ENCODE data around the gene DDIAS. TPM values are rescaled to one million over a fixed set of nuclear protein-coding genes. Genes with fewer than 3 reads are reported as not detected.

Gene DDIAS
- total and polyA plus RNA-seq, 9 of the 15 experiments (the other 6 are each of a cell fraction or from before 2014, with no cell fraction given): 9.4 to 27.2 (median 23.3) TPM

DNA sequence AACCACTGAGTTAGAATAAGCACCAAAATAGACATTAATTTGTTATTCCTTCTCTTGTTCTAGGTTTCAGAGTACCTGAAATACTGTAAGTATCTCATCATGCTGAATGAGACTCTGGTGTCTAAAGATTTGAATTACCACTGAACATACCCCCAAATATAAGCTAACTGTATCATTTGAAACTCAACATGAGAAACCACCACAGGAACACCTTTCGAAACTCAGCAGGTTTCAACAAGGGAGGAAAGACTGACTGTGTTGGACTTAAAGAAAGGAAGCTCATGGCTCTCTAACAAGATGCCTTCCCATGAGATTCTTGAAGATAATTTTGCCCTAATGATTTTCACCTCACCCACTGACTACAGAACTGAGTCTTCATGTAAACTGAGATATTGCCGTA, 38.3 kb upstream of the DDIAS start (continued):
- TF ChIP-seq, protein P1, sequence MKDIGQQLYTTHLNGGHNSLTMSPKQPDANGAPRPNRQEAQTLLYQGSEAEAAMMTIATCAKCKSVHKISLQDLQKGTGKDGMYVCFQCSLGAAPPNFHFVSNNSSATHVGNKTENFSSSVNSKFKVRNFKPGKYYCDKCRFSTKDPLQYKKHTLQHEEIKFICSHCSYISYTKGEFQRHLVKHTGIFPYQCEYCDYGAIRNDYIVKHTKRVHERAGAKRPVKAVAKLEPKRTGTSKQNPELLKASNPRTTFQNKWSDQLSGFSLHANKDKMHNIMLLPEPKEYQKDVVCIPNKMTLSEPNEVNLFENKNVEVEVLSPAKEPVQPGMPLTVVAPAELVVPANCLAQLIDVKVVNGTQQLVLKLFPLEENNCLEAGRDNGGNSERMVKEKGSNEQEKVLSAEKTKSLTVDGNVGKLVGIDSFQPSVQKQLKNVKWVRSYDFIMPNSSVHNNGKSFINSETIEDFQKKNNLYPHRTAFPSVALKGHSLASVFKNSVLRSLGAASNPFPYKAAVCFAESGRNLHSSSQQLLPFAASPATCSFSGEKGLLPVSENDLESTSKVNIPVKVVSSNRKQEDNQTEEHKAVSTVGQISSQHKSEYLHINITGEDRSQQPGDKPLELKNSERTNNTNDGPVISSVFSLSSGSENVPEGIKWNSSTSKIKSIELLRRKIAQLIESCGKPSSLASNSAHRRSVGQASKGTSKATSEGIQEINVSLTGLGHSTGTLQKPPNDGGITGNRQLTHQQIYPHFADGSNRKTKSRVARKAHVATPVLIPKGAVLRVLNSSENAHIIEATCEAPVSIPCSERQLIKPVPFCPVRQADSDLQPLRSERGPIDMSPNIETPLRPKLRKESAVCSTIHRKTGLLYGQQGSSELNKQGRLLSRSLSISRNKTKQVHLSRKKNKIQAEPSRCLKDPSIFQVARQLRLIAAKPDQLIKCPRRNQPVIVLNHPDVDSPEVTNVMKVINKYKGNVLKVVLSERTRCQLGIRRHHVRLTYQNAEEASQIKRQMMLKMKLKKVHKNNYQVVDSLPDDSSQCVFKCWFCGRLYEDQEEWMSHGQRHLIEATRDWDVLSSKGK (CRISPR knock-in tag; IDR thresholded peaks at IDR 0.05): no peak

DNA sequence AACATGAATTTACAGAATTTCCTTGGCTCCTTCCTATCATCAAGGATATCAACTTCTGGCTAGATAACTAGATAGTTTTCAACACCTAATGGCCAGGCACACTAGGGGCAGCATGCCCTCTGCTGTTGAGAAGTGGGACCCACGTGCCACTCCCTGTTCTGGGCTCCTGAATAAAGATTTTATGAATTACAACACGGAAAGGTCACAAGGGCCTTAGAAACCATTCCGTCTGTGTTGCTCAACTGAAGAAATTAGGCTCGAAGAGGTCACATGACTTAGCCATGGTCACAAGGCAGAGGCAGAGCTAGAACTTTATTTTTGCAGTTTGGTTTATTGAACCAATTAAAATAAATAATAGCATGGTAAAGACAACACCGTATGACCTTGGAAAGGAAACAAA, 37.3 kb upstream of the DDIAS start:
- H3K4me2 ChIP-seq (ENCODE audit: insufficient read depth, low read length): no peak overlapping the region
- peak in 2 of 4 experiments; percentile 43 to 50 for DNase-seq (ENCODE audit: extremely low read depth in 1 of 4, low spot score in 3 of 4)
- H3K79me2 ChIP-seq (ENCODE audit: control insufficient read depth, insufficient read depth, low read length): no peaks in the 10 kb centered on the region
- BruUV-seq (replicated peaks): no TSS peak
- no peak overlapping the region for H3K4me3 ChIP-seq
- H2AFZ ChIP-seq (ENCODE audit: low read depth, low read length): no peak overlapping the region
- no peak overlapping the region for H3K9ac ChIP-seq (ENCODE audit: insufficient read depth in 1 of 2, low read depth in 2 of 2, low read length in 2 of 2)
- H3K9me3 ChIP-seq (replicated peaks; ENCODE audit: control insufficient read depth, insufficient read depth, low read depth, low read length): no peaks in the 10 kb centered on the region
- peaks cover 0 to 2% of the 10 kb centered on the region in 2 experiments; a peak in 2 of 5 replicates for H3K4me1 ChIP-seq (replicated peaks in 1 of 2; ENCODE audit: control insufficient read depth in 2 of 2, insufficient read depth in 2 of 2, low read length in 2 of 2)
- H3K9me1 ChIP-seq (ENCODE audit: control insufficient read depth, insufficient read depth, low read length): no peaks in the 10 kb centered on the region
- intact Hi-C loops (cut with micrococcal nuclease): loop anchor here (1.0 to 5.0 kb wide), 3 partner anchors 72 to 146 kb away; no protein-coding TSS in a partner anchor
- peak; percentile 86 for ATAC-seq
- no peaks in the 10 kb centered on the region for H3K36me3 ChIP-seq (ENCODE audit: control insufficient read depth, insufficient read depth, low read length)
- H3K27me3 ChIP-seq (ENCODE audit: control insufficient read depth in 2 of 2, insufficient read depth in 2 of 2, low read length in 2 of 2): no peaks in the 10 kb centered on the region
- ChIA-PET CTCF (ENCODE audit: low intra/inter-chr PET ratio) (interaction anchor here (0.6 to 2.2 kb wide), 2 partner anchors 145 to 385 kb away, joined by 3 to 16 read pairs; no protein-coding TSS in a partner anchor), POLR2A (no interaction called here)
- in situ Hi-C loops (cut with MboI): loop anchor here (25.0 kb wide), 1 partner anchor 948 kb away; no protein-coding TSS in a partner anchor
- H4K20me1 ChIP-seq (replicated peaks; ENCODE audit: control insufficient read depth, insufficient read depth, low read length): no peaks in the 10 kb centered on the region; the same call in 1 of the 2 replicates
- peak; percentile 26 for FAIRE-seq
- 17% methylated on average over 5 of the region's 5 CpGs for WGBS (ENCODE audit: insufficient coverage, low coverage, missing lambda C conversion rate)
- H3K27ac ChIP-seq (ENCODE audit: extremely low read depth, low read depth, low read length): no peak overlapping the region
- peak; percentile 78 for TF ChIP-seq RAD51 (IDR thresholded peaks at IDR 0.05; ENCODE audit: borderline replicate concordance, low read depth)
- no peak for TF ChIP-seq ZNF444 (CRISPR knock-in tag; IDR thresholded peaks at IDR 0.05)
- no peak for TF ChIP-seq ZNF12 (CRISPR knock-in tag; IDR thresholded peaks at IDR 0.05)
- no peak for TF ChIP-seq SMARCA4 (IDR thresholded peaks at IDR 0.05)
- TF ChIP-seq, protein P2, sequence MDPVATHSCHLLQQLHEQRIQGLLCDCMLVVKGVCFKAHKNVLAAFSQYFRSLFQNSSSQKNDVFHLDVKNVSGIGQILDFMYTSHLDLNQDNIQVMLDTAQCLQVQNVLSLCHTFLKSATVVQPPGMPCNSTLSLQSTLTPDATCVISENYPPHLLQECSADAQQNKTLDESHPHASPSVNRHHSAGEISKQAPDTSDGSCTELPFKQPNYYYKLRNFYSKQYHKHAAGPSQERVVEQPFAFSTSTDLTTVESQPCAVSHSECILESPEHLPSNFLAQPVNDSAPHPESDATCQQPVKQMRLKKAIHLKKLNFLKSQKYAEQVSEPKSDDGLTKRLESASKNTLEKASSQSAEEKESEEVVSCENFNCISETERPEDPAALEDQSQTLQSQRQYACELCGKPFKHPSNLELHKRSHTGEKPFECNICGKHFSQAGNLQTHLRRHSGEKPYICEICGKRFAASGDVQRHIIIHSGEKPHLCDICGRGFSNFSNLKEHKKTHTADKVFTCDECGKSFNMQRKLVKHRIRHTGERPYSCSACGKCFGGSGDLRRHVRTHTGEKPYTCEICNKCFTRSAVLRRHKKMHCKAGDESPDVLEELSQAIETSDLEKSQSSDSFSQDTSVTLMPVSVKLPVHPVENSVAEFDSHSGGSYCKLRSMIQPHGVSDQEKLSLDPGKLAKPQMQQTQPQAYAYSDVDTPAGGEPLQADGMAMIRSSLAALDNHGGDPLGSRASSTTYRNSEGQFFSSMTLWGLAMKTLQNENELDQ (CRISPR knock-in tag; IDR thresholded peaks at IDR 0.05; ENCODE audit: borderline replicate concordance): no peak
- TF ChIP-seq, protein P3, sequence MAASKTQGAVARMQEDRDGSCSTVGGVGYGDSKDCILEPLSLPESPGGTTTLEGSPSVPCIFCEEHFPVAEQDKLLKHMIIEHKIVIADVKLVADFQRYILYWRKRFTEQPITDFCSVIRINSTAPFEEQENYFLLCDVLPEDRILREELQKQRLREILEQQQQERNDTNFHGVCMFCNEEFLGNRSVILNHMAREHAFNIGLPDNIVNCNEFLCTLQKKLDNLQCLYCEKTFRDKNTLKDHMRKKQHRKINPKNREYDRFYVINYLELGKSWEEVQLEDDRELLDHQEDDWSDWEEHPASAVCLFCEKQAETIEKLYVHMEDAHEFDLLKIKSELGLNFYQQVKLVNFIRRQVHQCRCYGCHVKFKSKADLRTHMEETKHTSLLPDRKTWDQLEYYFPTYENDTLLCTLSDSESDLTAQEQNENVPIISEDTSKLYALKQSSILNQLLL (CRISPR knock-in tag; IDR thresholded peaks at IDR 0.05; ENCODE audit: borderline replicate concordance): no peak
- no peak for TF ChIP-seq ZBTB17 (CRISPR knock-in tag; IDR thresholded peaks at IDR 0.05)
- TF ChIP-seq, protein P4, sequence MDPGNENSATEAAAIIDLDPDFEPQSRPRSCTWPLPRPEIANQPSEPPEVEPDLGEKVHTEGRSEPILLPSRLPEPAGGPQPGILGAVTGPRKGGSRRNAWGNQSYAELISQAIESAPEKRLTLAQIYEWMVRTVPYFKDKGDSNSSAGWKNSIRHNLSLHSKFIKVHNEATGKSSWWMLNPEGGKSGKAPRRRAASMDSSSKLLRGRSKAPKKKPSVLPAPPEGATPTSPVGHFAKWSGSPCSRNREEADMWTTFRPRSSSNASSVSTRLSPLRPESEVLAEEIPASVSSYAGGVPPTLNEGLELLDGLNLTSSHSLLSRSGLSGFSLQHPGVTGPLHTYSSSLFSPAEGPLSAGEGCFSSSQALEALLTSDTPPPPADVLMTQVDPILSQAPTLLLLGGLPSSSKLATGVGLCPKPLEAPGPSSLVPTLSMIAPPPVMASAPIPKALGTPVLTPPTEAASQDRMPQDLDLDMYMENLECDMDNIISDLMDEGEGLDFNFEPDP (CRISPR knock-in tag; IDR thresholded peaks at IDR 0.05): no peak
- TF ChIP-seq, protein P5, sequence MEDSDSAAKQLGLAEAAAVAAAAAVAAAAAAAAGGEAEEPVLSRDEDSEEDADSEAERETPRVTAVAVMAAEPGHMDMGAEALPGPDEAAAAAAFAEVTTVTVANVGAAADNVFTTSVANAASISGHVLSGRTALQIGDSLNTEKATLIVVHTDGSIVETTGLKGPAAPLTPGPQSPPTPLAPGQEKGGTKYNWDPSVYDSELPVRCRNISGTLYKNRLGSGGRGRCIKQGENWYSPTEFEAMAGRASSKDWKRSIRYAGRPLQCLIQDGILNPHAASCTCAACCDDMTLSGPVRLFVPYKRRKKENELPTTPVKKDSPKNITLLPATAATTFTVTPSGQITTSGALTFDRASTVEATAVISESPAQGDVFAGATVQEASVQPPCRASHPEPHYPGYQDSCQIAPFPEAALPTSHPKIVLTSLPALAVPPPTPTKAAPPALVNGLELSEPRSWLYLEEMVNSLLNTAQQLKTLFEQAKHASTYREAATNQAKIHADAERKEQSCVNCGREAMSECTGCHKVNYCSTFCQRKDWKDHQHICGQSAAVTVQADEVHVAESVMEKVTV (CRISPR knock-in tag; IDR thresholded peaks at IDR 0.05): peak; percentile 85
